Hindlimb muscle (tissue), 1 donor: ENCODE results near the gene PROC. TPM values are rescaled to one million over a fixed set of nuclear protein-coding genes. Genes with fewer than 3 reads are reported as not detected.
A peak's percentile ranks its signal among the peaks of the same experiment; 100 is the strongest.

Source experiments
- DNase-seq: peaks from one replicate; pipeline ENCODE4 v3.0.0-alpha.2; 2013
- polyA plus RNA-seq: library from polyadenylated mRNA; unstranded; fragments of 120-200 nt; gene quantifications from one replicate; pipeline ENCODE4 v1.2.1, GENCODE V29; 2013; ENCODE audit not compliant: insufficient read length

Gene PROC
- polyA plus RNA-seq, 1 donor: 0.93 TPM

GRCh38 chr2:127414638-127415592, 3.3 kb upstream of the PROC start:
- DNase-seq: no peak

- peak; percentile 42 for DNase-seq
Measured at GRCh38 chr2:127415593-127416505, 2.4 kb upstream of the PROC start.

GRCh38 chr2:127416506-127417001, 1.7 kb upstream of the PROC start:
- DNase-seq: no peak

- DNase-seq: no peak
Measured at GRCh38 chr2:127417406-127417805, 821 bp upstream of the PROC start.

- no peak for DNase-seq
Measured at GRCh38 chr2:127419112-127419430, 844 bp downstream of the PROC start.

- no peak for DNase-seq
Measured at GRCh38 chr2:127419448-127420038, 1.3 kb downstream of the PROC start.

- no peak for DNase-seq
Measured at GRCh38 chr2:127420039-127420864, 2.0 kb downstream of the PROC start.

GRCh38 chr2:127421116-127421800, 3.0 kb downstream of the PROC start:
- no peak for DNase-seq

GRCh38 chr2:127421871-127422558, 3.8 kb downstream of the PROC start:
- no peak for DNase-seq

GRCh38 chr2:127422559-127423477, 4.6 kb downstream of the PROC start:
- DNase-seq: no peak

- no peak for DNase-seq
Measured at GRCh38 chr2:127423478-127423843, 5.2 kb downstream of the PROC start.

GRCh38 chr2:127423880-127424279, 5.7 kb downstream of the PROC start:
- no peak for DNase-seq

GRCh38 chr2:127424598-127425520, 6.6 kb downstream of the PROC start:
- DNase-seq: no peak

GRCh38 chr2:127425540-127426490, 7.6 kb downstream of the PROC start:
- DNase-seq: no peak

GRCh38 chr2:127426501-127427354, 8.5 kb downstream of the PROC start:
- DNase-seq: no peak

GRCh38 chr2:127427376-127428056, 9.3 kb downstream of the PROC start:
- DNase-seq: no peak
